GM18502 (cell line): ENCODE measurements around the gene OLFML1.

Experiments used
- ATAC-seq: cut with Tn5 transposase; IDR thresholded peaks from one replicate; pipeline ENCODE4 v1.9.1; 2021; ENCODE audit warnings: mild to moderate bottlenecking; ENCODE audit not compliant: unreplicated experiment, poor library complexity

OLFML1 gene

GRCh38 chr11:7552666-7553065 is 67.4 kb downstream of the OLFML1 start:
- ATAC-seq, result no peak

GRCh38 chr11:7555052-7555699 is 69.9 kb downstream of the OLFML1 start:
- no peak for ATAC-seq

DNA sequence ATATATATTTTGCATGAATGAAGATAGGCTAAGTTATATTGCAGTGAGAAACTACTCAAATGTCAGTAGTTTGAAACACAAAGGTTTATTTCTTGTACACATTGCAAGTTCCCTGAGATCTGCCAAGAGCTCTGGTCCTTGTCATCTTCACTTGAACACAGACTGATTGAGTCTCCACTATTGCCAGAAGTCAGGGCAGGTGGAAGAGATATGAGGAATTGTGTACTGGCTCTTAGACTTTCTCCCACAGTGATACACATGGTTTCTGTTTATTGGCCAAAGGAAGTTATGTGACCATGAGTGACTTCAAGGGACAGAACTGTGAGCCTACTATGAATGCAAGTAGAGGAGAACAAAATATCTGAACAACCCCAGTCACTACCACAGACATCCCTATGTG is 72.7 kb downstream of the OLFML1 start:
- no peak for ATAC-seq

DNA sequence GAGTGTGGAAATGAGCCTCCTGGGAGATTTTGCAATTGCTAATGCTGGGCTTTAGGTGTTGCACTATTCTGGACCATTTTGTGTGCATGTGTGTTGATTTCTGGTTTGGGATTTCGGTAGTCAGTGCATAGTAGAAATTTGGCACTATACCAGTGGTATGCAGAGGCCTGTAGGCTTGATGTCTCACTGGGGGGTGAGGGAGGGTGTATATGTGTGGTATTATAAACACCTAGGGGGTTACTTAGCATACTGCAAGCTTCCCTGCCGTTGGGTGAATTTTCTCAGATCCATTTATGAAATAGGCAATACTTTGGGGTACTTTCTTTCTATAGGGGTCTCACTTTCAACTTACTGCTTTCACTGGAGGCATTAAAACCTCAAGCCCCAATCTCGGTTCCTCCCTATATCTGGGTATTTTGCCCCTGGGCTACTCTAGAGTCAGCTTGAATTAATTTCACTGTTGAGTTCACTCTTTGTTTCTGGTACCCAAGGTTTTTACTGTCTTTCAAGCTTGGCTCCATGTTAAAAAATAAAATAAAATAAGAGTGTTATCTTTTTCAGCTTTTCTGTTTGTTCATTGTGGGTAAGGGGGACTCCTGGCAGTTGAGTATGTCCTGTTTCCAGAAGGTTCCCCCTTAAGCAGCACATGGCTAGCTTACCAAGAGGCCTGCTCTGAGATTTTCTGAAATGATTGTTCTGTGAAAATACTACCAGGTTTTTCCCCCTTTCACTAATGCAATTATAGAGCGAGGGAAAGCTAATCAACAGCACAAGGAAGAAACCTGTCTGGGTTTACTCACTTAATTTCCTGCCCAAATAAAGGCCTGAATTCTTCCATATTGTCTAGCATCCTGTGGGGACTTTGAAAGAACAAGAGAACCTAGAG is 74.3 kb downstream of the OLFML1 start:
- peak; percentile 73 for ATAC-seq
